Activated CD4-positive, alpha-beta T cell treated with anti-CD3 and anti-CD28 coated beads for 36 hours (primary cell): ENCODE results near the gene P2RY8. TPM values are rescaled to one million over a fixed set of nuclear protein-coding genes. Genes with fewer than 3 reads are reported as not detected.
"Not testable (repeated sequence)": the region's sequence is repeated elsewhere in the genome, so short reads cannot be mapped to it uniquely, and the experiment has no call there.

ENCODE experiments used
- ATAC-seq: fragments of 200-7000 bp; cut with Tn5 transposase; one replicate; pipeline ENCODE4 v1.10.0; 2021; ENCODE audit warnings: mild to moderate bottlenecking, moderate library complexity
- CTCF ChIA-PET: fragments of 350-600 bp; sonication (Branson Sonifier 250); formaldehyde crosslinking; loops from one replicate; lab custom pipeline; 2021; ENCODE audit warnings: antibody characterized with exemption; lab: Charles Lee
- POLR2A ChIA-PET: fragments of 350-600 bp; sonication (Branson Sonifier 250); formaldehyde crosslinking; loops from one replicate; lab custom pipeline; 2021; ENCODE audit warnings: antibody characterized with exemption, inconsistent platforms; lab: Charles Lee
- DNase-seq: peaks from one replicate; pipeline ENCODE4 v3.0.0-alpha.2; 2020
- H3K27ac Mint-ChIP-seq: one replicate; pipeline ENCODE4 v1.8.0; 2021; ENCODE audit warnings: mixed read lengths
- H3K27me3 Mint-ChIP-seq: one replicate; pipeline ENCODE4 v1.8.0; 2021; ENCODE audit warnings: mixed read lengths
- H3K36me3 Mint-ChIP-seq: one replicate; pipeline ENCODE4 v1.8.0; 2021; ENCODE audit warnings: low read depth, mixed read lengths
- H3K4me1 Mint-ChIP-seq: one replicate; pipeline ENCODE4 v1.8.0; 2021; ENCODE audit warnings: mixed read lengths
- H3K4me3 Mint-ChIP-seq: one replicate; pipeline ENCODE4 v1.8.0; 2021; ENCODE audit warnings: mild to moderate bottlenecking, moderate library complexity, mixed read lengths
- H3K9me3 Mint-ChIP-seq: one replicate; pipeline ENCODE4 v1.8.0; 2021; ENCODE audit warnings: low read depth, mixed read lengths
- intact Hi-C, 2 experiments: fragments of 100-400 bp; cut with DNase I in 1 of 2; cut with micrococcal nuclease in 1 of 2; formaldehyde crosslinking; loops; one replicate each; pipeline versions ENCODE4 v1.14.2 to v1.15.1; 2022 to 2024; cut with DNase I, micrococcal nuclease
- total RNA-seq, 2 experiments: library from RNA; stranded (reverse); gene quantifications; one replicate each; pipeline ENCODE4 v1.2.3, GENCODE V29; 2021

Gene P2RY8
- total RNA-seq, 2 experiments from 2014 or later: 19.8 to 21.2 TPM

DNA sequence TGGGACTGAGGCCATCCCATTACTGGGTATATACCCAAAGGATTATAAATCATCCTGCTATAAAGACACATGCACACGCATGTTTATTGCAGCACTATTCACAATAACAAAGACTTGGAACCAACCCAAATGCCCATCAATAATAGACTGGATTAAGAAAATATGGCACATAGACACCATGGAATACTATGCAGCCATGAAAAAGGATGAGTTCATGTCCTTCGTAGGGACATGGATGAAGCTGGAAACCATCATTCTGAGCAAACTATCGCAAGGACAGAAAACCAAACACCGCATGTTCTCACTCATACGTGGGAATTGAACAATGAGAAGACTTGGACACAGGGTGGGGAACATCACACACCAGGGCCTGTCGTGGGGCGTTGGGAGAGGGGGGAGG is 27.1 kb upstream of the P2RY8 start:
- POLR2A ChIA-PET, ATAC-seq, H3K36me3 Mint-ChIP-seq, intact Hi-C loops, H3K4me3 Mint-ChIP-seq, H3K9me3 Mint-ChIP-seq, DNase-seq, H3K27me3 Mint-ChIP-seq, CTCF ChIA-PET, H3K27ac Mint-ChIP-seq: not testable (repeated sequence)
- H3K4me1 Mint-ChIP-seq: peaks cover 34% of the 10 kb centered on the region

DNA sequence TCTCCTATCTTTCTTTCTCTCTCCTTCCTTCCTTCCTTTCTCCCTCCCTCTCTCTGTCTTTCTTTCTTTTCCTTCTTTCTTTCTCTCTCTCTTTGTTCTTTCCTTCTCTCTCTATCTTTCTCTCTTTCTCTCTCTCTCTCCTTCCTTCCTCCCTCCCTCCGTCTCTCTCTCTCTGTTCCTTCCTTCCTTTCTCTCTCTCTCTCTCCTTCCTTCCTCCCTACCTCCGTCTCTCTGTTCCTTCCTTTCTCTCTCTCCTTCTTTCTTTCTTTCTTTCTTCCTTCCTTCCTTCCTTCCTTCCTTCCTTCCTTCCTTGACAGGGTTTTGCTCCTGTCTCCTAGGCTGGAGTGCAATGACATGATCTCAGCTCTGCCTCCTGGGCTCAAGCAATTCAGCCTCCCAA is 24.2 kb upstream of the P2RY8 start:
- ChIA-PET POLR2A (no interaction called here), CTCF (no interaction called here)
- peaks cover 1% of the 10 kb centered on the region for H3K36me3 Mint-ChIP-seq
- no peaks in the 10 kb centered on the region for H3K27me3 Mint-ChIP-seq
- peaks cover 35% of the 10 kb centered on the region for H3K4me1 Mint-ChIP-seq
- intact Hi-C loops: no loop called here
- peak overlapping the region; percentile 4 for H3K27ac Mint-ChIP-seq
- ATAC-seq: no peak
- H3K9me3 Mint-ChIP-seq: no peaks in the 10 kb centered on the region
- DNase-seq: no peak
- no peak overlapping the region for H3K4me3 Mint-ChIP-seq

DNA sequence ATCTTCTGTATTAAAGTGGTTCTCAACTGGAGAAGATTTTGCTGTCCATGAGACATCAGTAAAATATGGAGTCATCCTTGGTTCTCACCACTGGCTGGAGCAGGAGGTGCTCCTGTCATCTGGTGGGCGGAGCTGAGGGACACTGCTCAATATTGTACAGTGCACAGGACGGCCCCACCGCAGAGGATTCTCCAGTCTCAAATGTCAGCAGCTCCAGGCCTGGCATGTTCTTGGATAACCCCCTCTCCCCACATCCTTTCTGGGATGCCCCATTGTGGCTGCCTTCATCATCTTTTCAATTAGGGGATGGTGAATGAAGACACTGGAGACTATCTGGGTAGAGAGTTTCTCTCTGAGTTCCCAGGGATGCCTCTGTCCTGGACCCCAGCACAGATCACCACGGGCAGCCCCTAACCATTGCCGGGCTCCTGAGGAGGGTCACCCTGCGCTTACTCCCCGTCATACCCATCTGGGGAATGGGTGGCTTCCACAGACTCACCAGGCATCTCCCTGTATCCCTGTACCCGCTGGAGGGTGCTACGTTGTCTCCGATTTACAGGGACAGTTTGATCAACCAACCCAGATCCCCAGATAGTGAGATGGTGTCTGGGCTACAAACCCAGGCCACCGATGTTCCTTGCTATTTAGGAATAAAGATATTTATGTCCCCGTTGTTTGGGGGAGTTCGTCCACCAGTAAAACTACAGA is 21.9 kb upstream of the P2RY8 start:
- intact Hi-C loops: loop anchor here in 1 of 2 experiments (1.0 kb wide), 1 partner anchor 20 kb away; no protein-coding TSS in a partner anchor
- ChIA-PET POLR2A (no interaction called here), CTCF (no interaction called here)
- H3K4me1 Mint-ChIP-seq: peaks cover 34% of the 10 kb centered on the region
- no peaks in the 10 kb centered on the region for H3K27me3 Mint-ChIP-seq
- H3K4me3 Mint-ChIP-seq: no peak overlapping the region
- peaks cover 6% of the 10 kb centered on the region for H3K9me3 Mint-ChIP-seq
- H3K36me3 Mint-ChIP-seq: peaks cover 9% of the 10 kb centered on the region
- ATAC-seq (no peak), DNase-seq (no peak)
- H3K27ac Mint-ChIP-seq: no peak overlapping the region

DNA sequence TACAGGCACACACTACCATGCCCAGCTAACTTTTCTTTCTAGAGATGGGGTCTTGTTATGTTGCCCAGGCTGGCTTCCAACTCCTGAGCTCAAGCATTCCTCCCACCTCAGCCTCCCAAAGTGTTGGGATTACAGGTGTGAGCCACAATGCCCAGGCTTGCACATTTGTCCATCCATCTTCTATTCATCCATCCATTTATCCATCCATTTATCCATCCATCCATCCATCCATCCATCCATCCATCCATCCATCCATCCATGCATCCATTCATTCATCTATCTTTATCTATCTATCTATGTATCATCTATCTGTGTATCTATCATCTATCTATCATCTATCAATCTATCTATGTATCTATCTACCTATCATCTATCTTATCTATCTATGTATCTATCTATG is 20.5 kb upstream of the P2RY8 start:
- ATAC-seq, DNase-seq, H3K36me3 Mint-ChIP-seq, CTCF ChIA-PET, H3K27me3 Mint-ChIP-seq, H3K9me3 Mint-ChIP-seq, POLR2A ChIA-PET, H3K4me3 Mint-ChIP-seq, intact Hi-C loops: not testable (repeated sequence)
- H3K4me1 Mint-ChIP-seq: peaks cover 39% of the 10 kb centered on the region
- H3K27ac Mint-ChIP-seq: peak overlapping the region; percentile 16

DNA sequence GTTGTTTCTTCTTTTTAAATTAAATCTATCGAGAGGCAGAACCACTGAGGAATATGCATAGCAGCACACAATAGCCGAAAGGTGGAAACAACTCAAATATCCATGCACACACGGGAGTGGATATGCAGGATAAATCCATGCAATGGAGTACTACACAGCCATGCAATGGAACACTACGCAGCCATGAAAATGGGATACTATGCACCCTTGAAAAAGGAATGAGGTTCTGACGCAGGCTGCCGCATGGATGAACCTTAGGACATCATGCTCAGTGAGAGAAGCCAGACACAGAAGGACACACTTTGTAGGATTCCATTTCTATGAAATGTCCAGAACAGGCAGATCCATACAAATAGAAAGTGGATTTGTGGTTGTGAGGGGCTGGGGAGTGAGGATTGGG is 18.4 kb upstream of the P2RY8 start:
- no peak for ATAC-seq
- H3K9me3 Mint-ChIP-seq: peaks cover 13% of the 10 kb centered on the region
- H3K4me1 Mint-ChIP-seq: peaks cover 47% of the 10 kb centered on the region
- intact Hi-C loops: no loop called here
- CTCF ChIA-PET: no interaction called here
- H3K27ac Mint-ChIP-seq: peak overlapping the region; percentile 81
- no peak for DNase-seq
- no peaks in the 10 kb centered on the region for H3K27me3 Mint-ChIP-seq
- no peak overlapping the region for H3K4me3 Mint-ChIP-seq
- peaks cover 9% of the 10 kb centered on the region for H3K36me3 Mint-ChIP-seq
- POLR2A ChIA-PET: no interaction called here

DNA sequence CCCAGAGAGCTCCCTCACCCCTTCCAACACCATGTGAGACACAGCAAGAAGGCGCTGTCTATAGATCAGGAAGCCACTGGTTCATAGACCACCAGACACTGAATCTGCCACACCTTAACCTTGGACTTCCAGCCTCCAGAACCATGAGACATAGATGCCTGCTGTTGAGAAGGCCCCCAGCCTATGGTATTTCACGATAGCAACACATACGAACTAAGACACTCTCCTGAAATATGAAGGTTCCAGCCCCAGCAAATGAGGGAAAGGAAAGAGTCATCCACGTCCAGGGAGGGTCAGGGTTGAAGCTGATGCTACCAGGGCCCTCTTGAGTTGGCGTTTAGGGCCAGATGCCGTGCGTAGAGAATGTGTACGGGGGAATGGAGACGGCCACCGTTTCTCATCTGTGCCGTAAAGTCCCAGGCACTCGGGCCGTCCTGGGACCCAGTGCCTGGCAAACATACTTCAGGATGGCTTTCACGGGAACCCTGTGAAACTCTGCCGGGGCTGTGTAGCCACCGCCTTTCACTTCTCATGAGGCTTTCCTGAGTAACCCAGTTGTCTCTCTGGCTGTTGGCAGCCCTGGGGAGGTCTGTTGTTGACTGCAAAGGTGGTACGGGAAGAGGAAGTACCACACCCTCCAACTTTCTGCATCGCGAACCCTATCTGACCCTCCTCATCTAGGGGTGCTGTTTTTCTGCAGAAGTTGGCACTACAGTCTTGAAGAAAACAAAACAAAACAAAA is 17.7 kb upstream of the P2RY8 start:
- intact Hi-C loops: no loop called here
- H3K9me3 Mint-ChIP-seq: peaks cover 13% of the 10 kb centered on the region
- no peaks in the 10 kb centered on the region for H3K27me3 Mint-ChIP-seq
- DNase-seq: peak; percentile 27
- ChIA-PET POLR2A (no interaction called here), CTCF (no interaction called here)
- H3K36me3 Mint-ChIP-seq: peaks cover 9% of the 10 kb centered on the region
- H3K4me1 Mint-ChIP-seq: peaks cover 50% of the 10 kb centered on the region
- peak; percentile 31 for ATAC-seq
- peak overlapping the region; percentile 33 for H3K4me3 Mint-ChIP-seq
- H3K27ac Mint-ChIP-seq: peak overlapping the region; percentile 81

DNA sequence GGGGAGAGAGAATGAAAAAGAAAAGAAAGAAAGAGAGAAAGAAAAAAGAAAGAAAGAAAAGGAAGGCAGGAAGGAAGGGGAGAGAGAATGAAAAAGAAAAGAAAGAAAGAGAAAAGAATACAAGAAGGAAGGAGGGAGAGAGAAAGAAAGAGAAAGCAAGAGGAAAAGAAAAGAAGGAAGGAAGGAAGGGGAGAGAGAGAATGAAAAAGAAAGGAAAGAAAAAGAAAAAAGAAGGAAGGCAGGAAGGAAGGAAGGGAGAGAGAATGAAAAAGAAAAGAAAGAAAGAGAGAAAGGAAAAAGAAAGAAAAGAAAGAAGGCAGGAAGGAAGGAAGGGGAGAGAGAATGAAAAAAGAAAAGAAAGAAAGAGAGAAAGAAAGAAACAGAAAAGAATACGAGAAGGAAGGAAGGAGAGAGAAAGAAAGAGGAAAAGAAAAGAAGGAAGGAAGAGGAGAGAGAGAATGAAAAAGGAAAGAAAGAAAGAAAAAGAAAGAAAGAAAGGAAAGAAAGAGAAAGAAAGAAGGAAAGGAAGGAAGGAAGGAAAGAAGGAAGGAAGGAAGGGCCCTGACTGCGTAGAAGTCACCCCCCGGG is 15.1 kb upstream of the P2RY8 start:
- H3K9me3 Mint-ChIP-seq: peaks cover 13% of the 10 kb centered on the region
- H3K27ac Mint-ChIP-seq: peak overlapping the region; percentile 61
- H3K36me3 Mint-ChIP-seq: peaks cover 9% of the 10 kb centered on the region
- intact Hi-C loops: no loop called here
- DNase-seq (no peak), ATAC-seq (no peak)
- peaks cover 46% of the 10 kb centered on the region for H3K4me1 Mint-ChIP-seq
- ChIA-PET POLR2A (no interaction called here), CTCF (no interaction called here)
- no peaks in the 10 kb centered on the region for H3K27me3 Mint-ChIP-seq
- no peak overlapping the region for H3K4me3 Mint-ChIP-seq

DNA sequence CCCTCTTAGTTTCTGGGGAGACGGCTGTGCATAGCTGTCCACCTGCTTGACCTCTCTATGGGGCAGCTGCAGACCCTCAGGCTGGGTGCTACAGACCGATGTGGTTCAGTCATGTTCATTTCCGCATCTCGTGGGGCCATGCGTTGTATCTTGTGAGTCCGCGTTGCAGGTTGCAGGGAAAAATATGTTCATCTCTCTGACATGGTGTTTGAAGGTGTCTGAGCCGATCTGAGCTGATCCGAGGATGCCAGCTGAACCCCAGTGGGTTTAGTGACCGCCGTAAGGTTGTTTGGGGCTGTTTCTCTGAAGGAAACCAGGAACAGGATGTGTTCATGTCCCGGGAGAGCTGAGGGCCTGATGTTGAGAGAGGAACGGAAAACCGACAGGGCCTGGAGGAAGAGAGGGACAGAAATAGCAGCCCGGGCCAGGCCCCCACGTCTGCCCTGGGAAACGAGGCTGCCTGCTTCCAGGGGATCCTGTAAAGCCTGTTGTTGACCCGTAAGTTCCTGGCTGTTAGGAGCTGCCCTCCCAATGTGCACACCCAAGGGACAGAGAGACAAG is 9.8 kb upstream of the P2RY8 start:
- ChIA-PET CTCF (no interaction called here), POLR2A (no interaction called here)
- peaks cover 6% of the 10 kb centered on the region for H3K9me3 Mint-ChIP-seq
- ATAC-seq (no peak), DNase-seq (no peak)
- no peaks in the 10 kb centered on the region for H3K27me3 Mint-ChIP-seq
- peaks cover 6% of the 10 kb centered on the region for H3K36me3 Mint-ChIP-seq
- no peak overlapping the region for H3K27ac Mint-ChIP-seq
- intact Hi-C loops: no loop called here
- no peak overlapping the region for H3K4me3 Mint-ChIP-seq
- peaks cover 21% of the 10 kb centered on the region for H3K4me1 Mint-ChIP-seq

DNA sequence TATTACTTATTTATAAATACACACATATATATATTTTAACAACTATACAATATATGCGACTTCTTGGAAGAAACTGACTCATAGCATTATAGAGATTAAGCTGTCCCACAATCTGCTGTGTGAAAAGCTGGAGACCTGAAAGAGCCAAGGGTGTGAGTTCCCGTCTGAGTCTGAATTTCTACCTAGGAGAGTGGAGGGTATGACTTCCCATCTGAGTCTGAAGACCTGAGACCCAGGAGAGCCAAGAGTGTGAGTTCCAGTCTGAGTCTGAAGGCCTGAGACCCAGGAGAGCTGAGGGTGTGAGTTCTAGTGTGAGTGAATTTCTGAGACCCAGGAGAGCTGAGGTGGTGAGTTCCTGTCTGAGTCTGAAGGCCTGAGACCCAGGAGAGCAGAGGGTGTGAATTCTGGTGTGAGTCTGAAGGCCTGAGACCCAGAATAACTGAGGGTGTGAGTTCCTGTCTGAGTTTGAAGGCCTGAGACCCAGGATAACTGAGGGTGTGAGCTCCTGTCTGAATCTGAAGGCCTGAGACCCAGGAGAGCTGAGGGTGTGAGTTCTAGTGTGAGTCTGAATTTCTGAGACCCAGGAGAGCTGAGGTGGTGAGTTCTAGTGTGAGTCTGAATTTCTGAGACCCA is 8.9 kb upstream of the P2RY8 start:
- ChIA-PET CTCF (no interaction called here), POLR2A (no interaction called here)
- no peaks in the 10 kb centered on the region for H3K27me3 Mint-ChIP-seq
- ATAC-seq: peak; percentile 90
- H3K4me3 Mint-ChIP-seq: no peak overlapping the region
- peaks cover 6% of the 10 kb centered on the region for H3K36me3 Mint-ChIP-seq
- DNase-seq: no peak
- H3K9me3 Mint-ChIP-seq: peaks cover 6% of the 10 kb centered on the region
- H3K27ac Mint-ChIP-seq: peak overlapping the region; percentile 76
- peaks cover 12% of the 10 kb centered on the region for H3K4me1 Mint-ChIP-seq
- intact Hi-C loops: no loop called here

DNA sequence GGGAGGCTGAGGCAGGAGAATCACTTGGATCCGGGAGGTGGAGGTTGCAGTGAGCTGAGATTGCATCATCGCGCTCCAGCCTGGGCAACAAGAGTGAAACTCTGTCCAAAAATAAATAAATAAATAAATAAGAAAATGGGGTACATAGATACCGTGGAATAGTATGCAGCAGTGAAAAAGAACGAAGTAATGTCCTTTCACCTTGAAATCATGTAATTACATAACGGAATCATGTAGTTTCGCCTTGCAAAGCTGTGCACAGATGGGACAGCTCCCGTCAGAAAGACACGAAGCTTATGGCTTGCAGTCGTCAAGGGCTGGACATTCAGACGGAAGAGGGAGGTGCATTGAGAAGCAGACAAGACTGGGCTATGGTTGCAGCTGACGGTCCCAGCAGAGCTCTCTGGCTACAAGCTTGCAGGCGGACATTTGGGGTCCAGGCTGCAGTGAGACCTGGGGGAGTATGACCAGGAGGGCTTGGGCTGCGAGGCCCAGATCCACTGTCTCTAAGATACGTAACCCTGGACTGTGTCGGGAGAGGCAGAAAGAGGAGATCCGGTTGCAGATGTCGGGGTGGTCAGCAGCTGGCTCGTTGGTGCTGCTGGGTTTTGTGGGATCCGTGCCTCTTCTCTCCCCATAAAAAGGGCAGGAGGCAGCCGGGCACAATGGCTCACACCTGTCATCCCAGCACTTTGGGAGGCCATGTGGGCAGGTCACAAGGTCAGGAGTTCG is 6.2 kb upstream of the P2RY8 start:
- intact Hi-C loops: no loop called here
- DNase-seq (no peak), ATAC-seq (no peak)
- Mint-ChIP-seq H3K36me3 (peaks cover 6% of the 10 kb centered on the region), H3K4me1 (peaks cover 7% of the 10 kb centered on the region), H3K9me3 (peaks cover 6% of the 10 kb centered on the region), H3K4me3 (no peak overlapping the region), H3K27ac (no peak overlapping the region), H3K27me3 (no peaks in the 10 kb centered on the region)
- CTCF ChIA-PET: no interaction called here
- POLR2A ChIA-PET: no interaction called here

DNA sequence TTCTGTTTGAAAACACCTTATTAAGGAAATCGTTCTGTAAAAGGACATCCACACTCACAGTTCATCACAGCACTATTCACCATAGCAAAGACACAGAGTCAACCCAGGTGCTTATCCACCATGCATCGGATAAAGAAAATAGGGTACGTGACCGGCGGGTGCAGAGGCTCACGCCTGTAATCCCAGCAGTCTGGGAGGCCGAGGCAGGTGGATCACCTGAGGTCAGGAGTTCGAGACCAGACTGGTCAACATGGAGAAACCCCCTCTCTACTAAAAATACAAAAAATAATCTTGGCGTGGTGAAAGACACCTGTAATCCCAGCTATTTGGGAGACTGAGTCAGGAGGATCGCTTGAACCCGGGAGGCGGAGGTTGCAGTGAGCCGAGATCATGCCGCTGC is 2.2 kb upstream of the P2RY8 start:
- POLR2A ChIA-PET, DNase-seq: not testable (repeated sequence)
- H3K27ac Mint-ChIP-seq: peak overlapping the region; percentile 67

More for the DNA sequence above, 2.2 kb upstream of the P2RY8 start:
- intact Hi-C loops: loop anchor here (5.0 to 10.0 kb wide), 4 partner anchors 217 to 1153 kb away; partner anchors contain the start of gene CD99 (in 1 of the 2)
- H3K27me3 Mint-ChIP-seq, H3K9me3 Mint-ChIP-seq, H3K36me3 Mint-ChIP-seq, H3K4me1 Mint-ChIP-seq, H3K4me3 Mint-ChIP-seq, ATAC-seq, CTCF ChIA-PET: not testable (repeated sequence)
